Transverse colon (tissue), 3 donors: ENCODE results near the gene CDK11B.
"Not testable (repeated sequence)": the region's sequence is repeated elsewhere in the genome, so short reads cannot be mapped to it uniquely, and the experiment has no call there.

Source experiments
- CTCF ChIP-seq, 5 experiments: fragments of 200-600 bp in 3 of 5; fragments of 450-650 bp in 2 of 5; sonication (generic) in 3 of 5; IDR thresholded peaks; 1 replicate in 2 of 5; 2 replicates in 3 of 5; pipeline ENCODE4 v1.5.1; 2016 to 2017; ENCODE audit warnings: antibody characterized with exemption in 5 of 5, inconsistent platforms in 3 of 5, mild to moderate bottlenecking in 2 of 5, moderate library complexity in 1 of 5
- POLR2A ChIP-seq: fragments of 450-650 bp; IDR thresholded peaks from one replicate; pipeline ENCODE4 v1.6.1; 2016; ENCODE audit warnings: antibody characterized with exemption, mild to moderate bottlenecking, moderate library complexity

GRCh38 chr1:1675218-1675617, 16.4 kb upstream of the CDK11B start:
- not testable (repeated sequence) for TF ChIP-seq CTCF (IDR thresholded peaks at IDR 0.05); POLR2A
